ENCODE results near the gene PRKCQ. TPM values are rescaled to one million over a fixed set of nuclear protein-coding genes. Genes with fewer than 3 reads are reported as not detected.

Gene PRKCQ
- total RNA-seq, 1 donor from 2014 or later, result 2.1 TPM

DNA sequence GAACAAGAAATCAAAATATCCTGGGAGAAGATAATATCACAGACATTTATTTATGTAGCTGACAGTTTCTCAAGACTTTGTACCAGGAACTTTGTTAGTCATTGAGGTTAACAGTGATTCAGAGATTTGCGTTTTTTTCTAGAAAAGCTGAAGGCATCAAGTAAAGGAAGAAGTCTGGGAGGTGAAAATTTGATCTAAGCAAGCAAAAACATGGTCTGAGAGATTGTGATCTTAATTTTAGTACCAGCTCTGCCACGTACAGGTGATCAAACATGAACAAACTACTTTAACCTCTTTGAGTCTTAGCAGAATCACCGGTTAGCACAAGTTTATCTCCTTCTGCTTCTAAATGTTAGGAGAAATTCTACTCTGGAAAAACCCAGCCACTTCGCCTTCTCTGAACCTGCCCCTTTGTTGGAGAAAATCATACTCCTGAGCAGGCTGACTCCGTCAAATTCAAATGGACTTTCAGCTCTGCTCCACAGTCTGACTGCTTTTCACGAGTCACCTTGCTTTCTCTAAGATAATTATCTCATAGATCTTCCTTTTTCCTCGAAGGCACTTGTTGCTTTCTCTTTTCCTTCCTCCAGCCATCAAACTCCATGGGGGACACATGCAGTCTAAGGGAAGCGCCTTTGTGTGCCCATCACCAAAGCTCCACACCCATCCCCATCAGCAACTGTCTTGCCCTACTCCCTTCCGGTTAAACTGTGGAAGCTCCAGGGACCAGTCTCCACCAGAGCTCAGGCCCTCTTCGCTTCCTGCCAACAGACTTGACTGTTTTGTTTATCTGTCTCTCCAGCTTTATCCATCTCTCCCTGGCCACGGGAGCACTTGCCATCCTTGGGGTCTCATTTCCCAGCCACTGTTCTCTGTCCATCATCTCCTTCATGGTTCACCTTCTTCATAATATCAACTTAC, 86.3 kb downstream of the PRKCQ start:
- Histone ChIP-seq H3K27me3 (ENCODE audit: insufficient read depth, low read length) (peaks cover 5% of the 10 kb centered on the region), H3K4me1 (ENCODE audit: insufficient read depth, low read length) (peaks cover 3% of the 10 kb centered on the region), H3K4me2 (ENCODE audit: low read length) (no peak overlapping the region), H3K79me2 (ENCODE audit: insufficient read depth, low read length) (no peaks in the 10 kb centered on the region), H4K20me1 (ENCODE audit: insufficient read depth, low read length) (no peaks in the 10 kb centered on the region), H3K4me3 (ENCODE audit: insufficient read depth, low read depth, low read length) (no peak overlapping the region), H3K27ac (ENCODE audit: low read depth, low read length) (no peak overlapping the region), H2AFZ (ENCODE audit: low read depth, low read length) (no peak overlapping the region), H3K9ac (ENCODE audit: low read length) (no peak overlapping the region), H3K36me3 (ENCODE audit: insufficient read depth, low read length) (no peaks in the 10 kb centered on the region), H3K9me3 (ENCODE audit: insufficient read depth, low read depth, low read length) (no peaks in the 10 kb centered on the region)
- no peak overlapping the region for H3K4me3 Mint-ChIP-seq (ENCODE audit: unreplicated experiment)
- no peak for TF ChIP-seq EZH2 (IDR thresholded peaks at IDR 0.05; ENCODE audit: insufficient read depth, low read length)
- TF ChIP-seq, protein P1, sequence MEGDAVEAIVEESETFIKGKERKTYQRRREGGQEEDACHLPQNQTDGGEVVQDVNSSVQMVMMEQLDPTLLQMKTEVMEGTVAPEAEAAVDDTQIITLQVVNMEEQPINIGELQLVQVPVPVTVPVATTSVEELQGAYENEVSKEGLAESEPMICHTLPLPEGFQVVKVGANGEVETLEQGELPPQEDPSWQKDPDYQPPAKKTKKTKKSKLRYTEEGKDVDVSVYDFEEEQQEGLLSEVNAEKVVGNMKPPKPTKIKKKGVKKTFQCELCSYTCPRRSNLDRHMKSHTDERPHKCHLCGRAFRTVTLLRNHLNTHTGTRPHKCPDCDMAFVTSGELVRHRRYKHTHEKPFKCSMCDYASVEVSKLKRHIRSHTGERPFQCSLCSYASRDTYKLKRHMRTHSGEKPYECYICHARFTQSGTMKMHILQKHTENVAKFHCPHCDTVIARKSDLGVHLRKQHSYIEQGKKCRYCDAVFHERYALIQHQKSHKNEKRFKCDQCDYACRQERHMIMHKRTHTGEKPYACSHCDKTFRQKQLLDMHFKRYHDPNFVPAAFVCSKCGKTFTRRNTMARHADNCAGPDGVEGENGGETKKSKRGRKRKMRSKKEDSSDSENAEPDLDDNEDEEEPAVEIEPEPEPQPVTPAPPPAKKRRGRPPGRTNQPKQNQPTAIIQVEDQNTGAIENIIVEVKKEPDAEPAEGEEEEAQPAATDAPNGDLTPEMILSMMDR (IDR thresholded peaks at IDR 0.05; ENCODE audit: insufficient read depth, low read depth, low read length), result no peak
- H3K27me3 Mint-ChIP-seq (ENCODE audit: low read depth, unreplicated experiment), result peaks cover 2% of the 10 kb centered on the region
- H3K27ac Mint-ChIP-seq (ENCODE audit: unreplicated experiment), result no peak overlapping the region
- H3K4me1 Mint-ChIP-seq (ENCODE audit: low read depth, unreplicated experiment), result peaks cover 18% of the 10 kb centered on the region
- H3K9me3 Mint-ChIP-seq (ENCODE audit: unreplicated experiment), result no peaks in the 10 kb centered on the region
- peak; percentile 30 for DNase-seq (ENCODE audit: low read depth)
- H3K36me3 Mint-ChIP-seq (ENCODE audit: low read depth, unreplicated experiment), result peaks cover 6% of the 10 kb centered on the region
- no peak for FAIRE-seq

DNA sequence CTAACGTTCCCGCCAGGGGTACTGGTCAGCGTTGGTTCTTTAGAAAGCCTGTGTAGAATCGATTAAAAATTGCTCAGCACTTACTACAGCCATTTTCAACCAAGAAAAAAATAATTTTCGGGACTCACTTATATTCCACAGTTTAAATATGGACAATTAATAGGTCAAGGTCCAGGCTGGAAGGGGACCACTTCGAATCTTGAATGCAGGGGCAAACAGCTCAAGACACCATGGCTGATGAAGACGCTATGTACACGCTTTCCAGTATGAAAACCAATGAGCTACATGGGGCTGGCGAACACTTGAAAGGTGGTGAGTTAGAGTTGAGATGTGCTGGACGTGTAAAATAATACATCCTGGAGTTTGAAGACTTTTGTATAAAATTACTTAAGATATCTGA, 87.2 kb downstream of the PRKCQ start:
- Histone ChIP-seq H3K9ac (ENCODE audit: low read length) (no peak overlapping the region), H4K20me1 (ENCODE audit: insufficient read depth, low read length) (no peaks in the 10 kb centered on the region), H3K4me2 (ENCODE audit: low read length) (no peak overlapping the region), H3K79me2 (ENCODE audit: insufficient read depth, low read length) (no peaks in the 10 kb centered on the region), H3K4me3 (ENCODE audit: insufficient read depth, low read depth, low read length) (no peak overlapping the region), H3K36me3 (ENCODE audit: insufficient read depth, low read length) (no peaks in the 10 kb centered on the region), H3K27me3 (ENCODE audit: insufficient read depth, low read length) (peaks cover 5% of the 10 kb centered on the region), H3K27ac (ENCODE audit: low read depth, low read length) (no peak overlapping the region), H2AFZ (ENCODE audit: low read depth, low read length) (no peak overlapping the region), H3K4me1 (ENCODE audit: insufficient read depth, low read length) (peaks cover 3% of the 10 kb centered on the region), H3K9me3 (ENCODE audit: insufficient read depth, low read depth, low read length) (no peaks in the 10 kb centered on the region)
- H3K36me3 Mint-ChIP-seq (ENCODE audit: low read depth, unreplicated experiment), result peaks cover 2% of the 10 kb centered on the region
- H3K27me3 Mint-ChIP-seq (ENCODE audit: low read depth, unreplicated experiment), result peaks cover 2% of the 10 kb centered on the region
- H3K27ac Mint-ChIP-seq (ENCODE audit: unreplicated experiment), result no peak overlapping the region
- no peaks in the 10 kb centered on the region for H3K9me3 Mint-ChIP-seq (ENCODE audit: unreplicated experiment)
- DNase-seq (ENCODE audit: low read depth), result no peak
- TF ChIP-seq EZH2 (IDR thresholded peaks at IDR 0.05; ENCODE audit: insufficient read depth, low read length), result no peak
- TF ChIP-seq, protein P1 (IDR thresholded peaks at IDR 0.05; ENCODE audit: insufficient read depth, low read depth, low read length), result no peak
- H3K4me3 Mint-ChIP-seq (ENCODE audit: unreplicated experiment), result no peak overlapping the region
- H3K4me1 Mint-ChIP-seq (ENCODE audit: low read depth, unreplicated experiment), result peaks cover 12% of the 10 kb centered on the region
- no peak for FAIRE-seq
